Mucosa of rectum (tissue), 2 donors: Measurements from ENCODE around the gene ARHGAP5.
"Not testable (repeated sequence)": the region's sequence is repeated elsewhere in the genome, so short reads cannot be mapped to it uniquely, and the experiment has no call there.

Experiments used
- H3K27ac ChIP-seq, 2 donors: one replicate each; pipeline ENCODE4 v1.7.0; 2013; ENCODE audit warnings: inconsistent platforms in 2 of 2, low read depth in 2 of 2, low read length in 2 of 2
- H3K27me3 ChIP-seq, 2 donors: one replicate each; pipeline ENCODE4 v1.7.0; 2013; ENCODE audit warnings: low read length in 2 of 2; ENCODE audit not compliant: control insufficient read depth in 2 of 2, insufficient read depth in 2 of 2
- H3K36me3 ChIP-seq, 2 donors: one replicate each; pipeline ENCODE4 v1.7.0; 2013; ENCODE audit warnings: low read length in 2 of 2; ENCODE audit not compliant: control insufficient read depth in 2 of 2, insufficient read depth in 2 of 2
- H3K4me1 ChIP-seq, 2 donors: one replicate each; pipeline ENCODE4 v1.7.0; 2013; ENCODE audit warnings: low read length in 2 of 2, mild to moderate bottlenecking in 1 of 2; ENCODE audit not compliant: control insufficient read depth in 2 of 2, insufficient read depth in 2 of 2
- H3K4me3 ChIP-seq, 2 donors: one replicate each; pipeline ENCODE4 v1.7.0; 2013; ENCODE audit warnings: low read length in 2 of 2
- H3K9ac ChIP-seq, 2 donors: one replicate each; pipeline ENCODE4 v1.7.0; 2013; ENCODE audit warnings: low read length in 2 of 2, low read depth in 1 of 2, mild to moderate bottlenecking in 1 of 2
- H3K9me3 ChIP-seq, 2 donors: one replicate each; pipeline ENCODE4 v1.7.0; 2013; ENCODE audit warnings: low read length in 2 of 2; ENCODE audit not compliant: control insufficient read depth in 2 of 2
- donor health status: healthy.
- donor health status: Normal muscosa, but diverticular disease.

The ARHGAP5 gene

GRCh38 chr14:32129124-32129523, 52.0 kb downstream of the ARHGAP5 start:
- no peak overlapping the region for H3K27ac ChIP-seq
- no peak overlapping the region for H3K9ac ChIP-seq
- no peaks in the 10 kb centered on the region for H3K27me3 ChIP-seq
- H3K36me3 ChIP-seq, result peaks cover 8 to 10% of the 10 kb centered on the region in 2 donors
- no peaks in the 10 kb centered on the region for H3K9me3 ChIP-seq
- no peak overlapping the region for H3K4me3 ChIP-seq
- H3K4me1 ChIP-seq, result no peaks in the 10 kb centered on the region

- not testable (repeated sequence) for H3K36me3 ChIP-seq, H3K9me3 ChIP-seq, H3K4me1 ChIP-seq, H3K4me3 ChIP-seq, H3K27me3 ChIP-seq, H3K9ac ChIP-seq, H3K27ac ChIP-seq
These were observed 54.6 kb downstream of the ARHGAP5 start for GRCh38 chr14:32131689-32132088.

DNA sequence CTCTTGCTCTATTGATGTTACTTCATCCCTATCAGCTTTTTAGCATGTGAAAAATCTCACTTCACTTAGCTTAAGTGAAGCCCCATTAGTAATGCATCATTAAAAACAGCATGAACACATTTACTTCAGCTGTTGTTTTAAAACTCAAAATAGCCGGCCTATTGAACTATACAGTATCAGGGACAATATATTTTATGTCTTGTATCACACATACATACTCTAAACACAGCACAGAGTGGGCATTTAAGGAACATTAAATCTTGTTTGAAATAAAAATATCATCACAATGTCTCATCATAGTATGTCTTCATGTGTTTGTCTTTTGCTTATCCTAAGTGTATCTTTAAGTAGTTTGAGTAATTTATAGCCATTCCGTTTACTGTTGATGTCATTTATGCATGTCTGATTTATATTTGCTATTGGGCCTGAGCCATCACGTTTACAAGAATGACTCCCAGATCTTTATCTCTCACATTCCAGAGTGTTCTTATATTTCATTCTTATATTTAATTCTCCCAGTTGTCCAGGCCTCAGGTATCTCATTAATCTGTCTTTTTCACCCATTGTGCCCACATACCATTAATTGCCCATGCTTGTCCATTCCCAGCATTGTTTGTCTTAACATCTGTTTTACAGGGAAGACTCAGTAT, 57.5 kb downstream of the ARHGAP5 start:
- H3K9me3 ChIP-seq, result peaks cover 3% of the 10 kb centered on the region in 2 donors
- H3K36me3 ChIP-seq, result peaks cover 0 to 5% of the 10 kb centered on the region in 2 donors
- H3K4me3 ChIP-seq, result no peak overlapping the region

GRCh38 chr14:32136027-32136825, 59.1 kb downstream of the ARHGAP5 start:
- no peaks in the 10 kb centered on the region for H3K4me1 ChIP-seq
- no peak overlapping the region for H3K4me3 ChIP-seq
- H3K9ac ChIP-seq, result no peak overlapping the region
- H3K36me3 ChIP-seq, result peaks cover 0 to 5% of the 10 kb centered on the region in 2 donors
- no peaks in the 10 kb centered on the region for H3K27me3 ChIP-seq
- H3K27ac ChIP-seq, result no peak overlapping the region
- H3K9me3 ChIP-seq, result peaks cover 3% of the 10 kb centered on the region in 2 donors

More for the DNA sequence above, 57.5 kb downstream of the ARHGAP5 start:
- Histone ChIP-seq H3K27me3 (no peaks in the 10 kb centered on the region), H3K4me1 (no peaks in the 10 kb centered on the region), H3K9ac (no peak overlapping the region), H3K27ac (no peak overlapping the region)

GRCh38 chr14:32137313-32137712, 60.2 kb downstream of the ARHGAP5 start:
- H3K36me3 ChIP-seq, result peaks cover 0 to 7% of the 10 kb centered on the region in 2 donors
- H3K4me3 ChIP-seq, result no peak overlapping the region
- H3K4me1 ChIP-seq, result no peaks in the 10 kb centered on the region
- H3K27ac ChIP-seq, result no peak overlapping the region
- H3K9ac ChIP-seq, result no peak overlapping the region
- H3K27me3 ChIP-seq, result no peaks in the 10 kb centered on the region
- peaks cover 3% of the 10 kb centered on the region in 2 donors for H3K9me3 ChIP-seq

- Histone ChIP-seq H3K4me3 (no peak overlapping the region), H3K9me3 (peaks cover 3% of the 10 kb centered on the region in 2 donors), H3K9ac (no peak overlapping the region), H3K27ac (no peak overlapping the region), H3K36me3 (peaks cover 0 to 10% of the 10 kb centered on the region in 2 donors), H3K27me3 (no peaks in the 10 kb centered on the region), H3K4me1 (no peaks in the 10 kb centered on the region)
These were observed 60.8 kb downstream of the ARHGAP5 start for GRCh38 chr14:32137892-32138291.

DNA sequence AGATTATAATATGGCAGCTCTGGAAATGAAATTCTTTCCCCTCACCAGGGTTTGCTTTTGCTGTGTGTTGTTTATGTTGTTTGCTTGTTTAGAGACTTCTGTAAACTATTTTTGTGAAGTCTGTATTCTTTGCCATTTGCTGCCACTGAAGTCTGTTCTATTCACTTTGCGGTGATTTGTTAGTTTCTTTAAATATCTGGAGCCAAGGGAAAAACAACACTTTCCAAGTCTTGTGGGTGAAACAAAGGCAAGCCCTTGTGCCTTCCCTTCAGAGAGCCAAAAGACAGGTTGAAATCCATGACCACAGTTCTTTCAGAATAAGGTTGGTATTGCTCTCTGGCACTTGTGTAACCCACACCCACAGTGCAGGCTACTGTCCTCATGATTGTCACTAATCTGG, 65.2 kb downstream of the ARHGAP5 start:
- no peaks in the 10 kb centered on the region for H3K27me3 ChIP-seq
- H3K4me1 ChIP-seq, result no peaks in the 10 kb centered on the region
- peaks cover 13 to 14% of the 10 kb centered on the region in 2 donors for H3K36me3 ChIP-seq
- no peaks in the 10 kb centered on the region for H3K9me3 ChIP-seq
- no peak overlapping the region for H3K9ac ChIP-seq
- H3K27ac ChIP-seq, result no peak overlapping the region
- no peak overlapping the region for H3K4me3 ChIP-seq

DNA sequence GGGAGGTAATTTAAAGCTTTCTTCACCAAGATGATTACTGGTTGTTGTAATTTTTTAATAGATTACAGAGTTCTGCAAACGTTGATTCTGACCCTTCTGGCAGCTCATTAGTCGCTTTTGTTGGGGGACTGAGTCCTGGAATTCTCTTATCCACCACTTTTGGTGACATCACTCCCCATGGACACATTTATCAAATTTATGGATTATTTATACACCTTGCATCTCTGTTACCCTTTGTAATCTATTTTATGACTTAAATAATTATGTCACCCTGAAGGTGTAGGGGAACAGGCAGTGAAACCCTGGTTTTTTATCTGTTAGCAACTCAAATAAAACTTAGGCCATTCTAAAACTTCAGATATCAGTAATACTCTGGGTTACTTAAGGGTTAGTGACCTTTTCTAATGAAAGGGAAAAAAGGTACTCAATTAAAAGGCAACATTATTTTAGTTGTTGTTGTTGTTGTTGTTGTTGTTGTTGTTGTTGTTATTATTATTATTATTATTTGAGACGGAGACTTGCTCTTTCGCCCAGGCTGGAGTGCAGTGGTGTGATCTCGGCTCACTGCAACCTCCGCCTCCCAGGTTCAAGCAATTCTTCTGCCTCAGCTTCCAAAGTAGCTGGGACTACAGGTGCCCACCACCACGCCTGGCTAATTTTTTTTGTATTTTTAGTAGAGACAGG, 65.8 kb downstream of the ARHGAP5 start:
- peaks cover 15 to 16% of the 10 kb centered on the region in 2 donors for H3K36me3 ChIP-seq
- no peak overlapping the region for H3K9ac ChIP-seq
- H3K4me3 ChIP-seq, result no peak overlapping the region
- H3K27me3 ChIP-seq, result no peaks in the 10 kb centered on the region
- H3K9me3 ChIP-seq, result no peaks in the 10 kb centered on the region
- no peak overlapping the region for H3K27ac ChIP-seq
- no peaks in the 10 kb centered on the region for H3K4me1 ChIP-seq

DNA sequence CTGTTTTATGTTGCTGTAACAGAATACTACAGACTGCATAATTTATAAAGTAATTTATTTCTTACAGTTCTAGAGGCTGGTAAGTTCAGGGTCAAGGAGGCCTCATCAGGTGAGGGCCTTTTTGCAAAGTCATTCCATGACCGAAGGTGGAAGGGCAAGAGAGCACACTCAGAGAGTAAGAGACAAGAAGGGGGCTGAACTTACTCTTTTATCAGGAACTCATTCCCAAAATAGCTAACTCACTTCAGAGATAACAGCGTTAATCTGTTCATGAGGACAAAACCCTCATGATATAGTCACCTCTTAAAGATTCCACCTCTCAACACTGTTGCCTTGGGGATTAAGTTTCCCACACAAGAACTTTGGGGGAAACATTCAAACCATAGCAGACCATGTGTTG, 73.3 kb downstream of the ARHGAP5 start:
- Histone ChIP-seq H3K4me1 (no peaks in the 10 kb centered on the region), H3K36me3 (peaks cover 40 to 44% of the 10 kb centered on the region in 2 donors), H3K9ac (no peak overlapping the region), H3K9me3 (no peaks in the 10 kb centered on the region), H3K27ac (no peak overlapping the region), H3K27me3 (no peaks in the 10 kb centered on the region), H3K4me3 (no peak overlapping the region)

DNA sequence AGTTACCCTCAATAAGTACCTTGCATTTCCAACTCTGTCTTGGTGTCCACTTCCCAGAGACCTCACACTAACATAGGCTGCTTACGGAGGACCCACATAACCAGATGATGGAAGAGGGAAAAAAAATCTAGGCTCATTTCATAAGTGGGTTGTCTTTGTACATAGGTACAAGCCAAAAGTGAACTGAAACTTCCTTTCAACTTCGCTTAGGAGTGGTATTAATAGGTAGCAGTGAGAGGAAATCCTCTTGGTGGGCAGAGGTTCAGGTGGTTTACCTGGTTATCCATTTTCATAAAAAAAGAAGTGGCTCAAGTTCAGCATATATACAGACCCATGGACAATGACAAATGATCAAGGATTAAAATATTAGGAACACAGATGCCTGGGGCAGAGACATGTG, 88.9 kb downstream of the ARHGAP5 start:
- no peaks in the 10 kb centered on the region for H3K36me3 ChIP-seq
- H3K9ac ChIP-seq, result no peak overlapping the region
- no peak overlapping the region for H3K4me3 ChIP-seq
- H3K4me1 ChIP-seq, result no peaks in the 10 kb centered on the region
- H3K27ac ChIP-seq, result no peak overlapping the region
- H3K9me3 ChIP-seq, result no peaks in the 10 kb centered on the region
- H3K27me3 ChIP-seq, result no peaks in the 10 kb centered on the region
